K562 (cell line): ENCODE results near the gene CCR7. TPM values are rescaled to one million over a fixed set of nuclear protein-coding genes. Genes with fewer than 3 reads are reported as not detected.
A peak's percentile ranks its signal among the peaks of the same experiment; 100 is the strongest.

Experiments
- ATF7 ChIP-seq: fragments of 450-650 bp; IDR thresholded peaks from 2 replicates; pipeline ENCODE4 v1.7.1; 2014; ENCODE audit warnings: mild to moderate bottlenecking, moderate library complexity
- CSDE1 ChIP-seq, 2 experiments: fragments of 450-650 bp; IDR thresholded peaks; 2 replicates each; pipeline ENCODE4 v1.6.1; 2016; ENCODE audit warnings: mild to moderate bottlenecking in 1 of 2
- CTCF ChIP-seq, 3 experiments: IDR thresholded peaks in 2 of 3; conservative IDR thresholded peaks in 1 of 3; 2 replicates each; pipeline ENCODE4 v1.5.1; 2011 to 2012; ENCODE audit warnings: low read length in 3 of 3, mild to moderate bottlenecking in 3 of 3, control low read depth in 2 of 3, improper control_type of control experiment in 1 of 3, inconsistent platforms in 1 of 3, low read depth in 1 of 3, mixed read lengths in 1 of 3, moderate library complexity in 1 of 3; ENCODE audit not compliant: insufficient read depth in 2 of 3
- CTCFL ChIP-seq: IDR thresholded peaks from 2 replicates; pipeline ENCODE4 v1.6.1; 2011; ENCODE audit warnings: borderline replicate concordance, low read depth, mild to moderate bottlenecking, moderate library complexity, low read length; ENCODE audit not compliant: insufficient read depth, poor library complexity, severe bottlenecking
- DDX20 ChIP-seq: fragments of 450-650 bp; IDR thresholded peaks from 2 replicates; pipeline ENCODE4 v1.6.1; 2016; ENCODE audit warnings: missing genetic modification characterization, low read depth, mild to moderate bottlenecking, missing compliant biosample characterization, moderate library complexity
- ELF2 ChIP-seq: fragments of 250-450 bp; sonication (Bioruptor Pico); IDR thresholded peaks from 2 replicates; pipeline ENCODE4 v1.5.0; 2021; ENCODE audit warnings: mild to moderate bottlenecking
- EP300 ChIP-seq: IDR thresholded peaks from 2 replicates; pipeline ENCODE4 v1.6.1; 2012; ENCODE audit warnings: low read length, improper control_type of control experiment
- FOXA1 ChIP-seq: fragments of 450-650 bp; IDR thresholded peaks from 2 replicates; pipeline ENCODE4 v1.6.1; 2016; ENCODE audit warnings: mild to moderate bottlenecking, borderline replicate concordance
- FUS ChIP-seq: fragments of 200-400 bp; formaldehyde crosslinking; optimal IDR thresholded peaks from 2 replicates; pipeline ENCODE3; 2017; ENCODE audit warnings: low read depth, low read length
- GMEB1 ChIP-seq: fragments of 250-450 bp; sonication (Bioruptor Pico); IDR thresholded peaks from 2 replicates; pipeline ENCODE4 v1.4.0; 2020; ENCODE audit warnings: mild to moderate bottlenecking
- HNRNPLL ChIP-seq: fragments of 200-400 bp; formaldehyde crosslinking; IDR thresholded peaks from 2 replicates; pipeline ENCODE4 v1.6.1; 2017; ENCODE audit warnings: low read length, low read depth, mild to moderate bottlenecking; ENCODE audit not compliant: poor library complexity, severe bottlenecking
- MCM5 ChIP-seq: fragments of 450-650 bp; IDR thresholded peaks from 2 replicates; pipeline ENCODE4 v1.6.1; 2016; ENCODE audit warnings: low read depth
- NCOA1 ChIP-seq: fragments of 450-650 bp; IDR thresholded peaks from 2 replicates; pipeline ENCODE4 v1.6.1; 2016; ENCODE audit warnings: low read depth
- RAD21 ChIP-seq, 2 experiments: fragments of 250-450 bp in 1 of 2; fragments of 450-650 bp in 1 of 2; sonication (Bioruptor Pico) in 1 of 2; formaldehyde crosslinking in 1 of 2; IDR thresholded peaks in 1 of 2; conservative IDR thresholded peaks in 1 of 2; 2 replicates each; pipeline versions ENCODE4 v1.4.0 to v1.8.0; 2020 to 2022; ENCODE audit warnings: mild to moderate bottlenecking in 2 of 2, moderate library complexity in 1 of 2
- RBM15 ChIP-seq: fragments of 200-400 bp; formaldehyde crosslinking; IDR thresholded peaks from 2 replicates; pipeline ENCODE4 v1.6.1; 2018; ENCODE audit warnings: mild to moderate bottlenecking, low read length, moderate library complexity; ENCODE audit not compliant: insufficient read depth
- SIN3B ChIP-seq: fragments of 450-650 bp; IDR thresholded peaks from 2 replicates; pipeline ENCODE4 v1.6.1; 2017; ENCODE audit warnings: low read depth, mild to moderate bottlenecking, moderate library complexity
- XRCC3 ChIP-seq: fragments of 450-650 bp; IDR thresholded peaks from 2 replicates; pipeline ENCODE4 v1.6.1; 2017; ENCODE audit warnings: mild to moderate bottlenecking, moderate library complexity
- ZNF133 ChIP-seq: fragments of 250-450 bp; sonication (Bioruptor Pico); IDR thresholded peaks from 2 replicates; pipeline ENCODE4 v1.4.0; 2020; ENCODE audit warnings: mild to moderate bottlenecking
- ZNF174 ChIP-seq: fragments of 250-450 bp; sonication (Bioruptor Pico); IDR thresholded peaks from 2 replicates; pipeline ENCODE4 v1.4.0; 2020; ENCODE audit warnings: mild to moderate bottlenecking
- ZNF655 ChIP-seq: fragments of 250-450 bp; sonication (Bioruptor Pico); IDR thresholded peaks from 2 replicates; pipeline ENCODE4 v1.5.0; 2021
- ZNF740 ChIP-seq, 3 experiments: fragments of 200-800 bp in 1 of 3; sonication (Bioruptor generic) in 1 of 3; sonication (generic) in 1 of 3; formaldehyde crosslinking in 1 of 3; IDR thresholded peaks; 2 replicates each; pipeline versions ENCODE4 v1.6.1 to v1.8.0; 2016 to 2022; ENCODE audit warnings: mild to moderate bottlenecking in 2 of 3, missing compliant biosample characterization in 2 of 3, missing genetic modification characterization in 2 of 3, missing genetic modification reagents in 1 of 3
- polyA plus RNA-seq, 8 experiments: library from polyadenylated mRNA; depleted of rRNA in 4 of 8; stranded (reverse) in 5 of 8; unstranded in 3 of 8; fragments of >200 nt; fragmentation: Nextera tagmentation in 2 of 8; fragmentation: Illumina TruSeq in 1 of 8; extraction: Ambion mirVana in 2 of 8; extraction: Trizol in 1 of 8; gene quantifications; 2 replicates each; pipeline versions ENCODE4 v1.2.1 to v1.2.3, GENCODE V29; 2011 to 2014; ENCODE audit warnings: inconsistent platforms in 1 of 8, missing spikeins in 1 of 8
- total RNA-seq, 7 experiments: library from RNA; depleted of rRNA in 6 of 7; stranded (reverse); fragments of >200 nt in 6 of 7; fragmentation: Illumina TruSeq in 2 of 7; extraction: Trizol in 2 of 7; gene quantifications; 2 replicates each; pipeline versions ENCODE4 v1.2.1 to v1.2.3, GENCODE V29; 2011 to 2021; ENCODE audit warnings: low replicate concordance in 1 of 7

The CCR7 gene
- total and polyA plus RNA-seq, 9 of the 15 experiments (the other 6 are each of a cell fraction or from before 2014, with no cell fraction given) = 0.14 to 1.4 (median 0.56) TPM

- TF ChIP-seq GMEB1 (CRISPR knock-in tag) (no peak), RBM15 (no peak), SIN3B (no peak), FUS (no peak), ZNF740 (CRISPR knock-in tag; IDR thresholded peaks at IDR 0.05) (no peak), ZNF740 (tag; IDR thresholded peaks at IDR 0.05) (no peak), EP300 (peak; percentile 73; the same call in 1 of the 2 replicates), ZNF655 (CRISPR knock-in tag) (no peak), CTCFL (no peak), ZNF174 (no peak), XRCC3 (no peak), ELF2 (CRISPR knock-in tag) (no peak), DDX20 (tag) (no peak), RAD21 (CRISPR knock-in tag; conservative IDR thresholded peaks at IDR 0.05 in 1 of 2, IDR thresholded peaks at IDR 0.05 in 1 of 2) (no peak), CTCF (IDR thresholded peaks at IDR 0.05 in 2 of 3, conservative IDR thresholded peaks at IDR 0.05 in 1 of 3; ENCODE audit: insufficient read depth in 2 of 3, low read depth in 1 of 3, low read length in 3 of 3) (no peak), ATF7 (no peak), ZNF133 (CRISPR knock-in tag) (no peak), CSDE1 (IDR thresholded peaks at IDR 0.05) (no peak), NCOA1 (peak; percentile 62; the same call in 1 of the 2 replicates), FOXA1 (no peak), HNRNPLL (no peak), MCM5 (no peak)
Observed at GRCh38 chr17:40556884-40557414, 8.3 kb downstream of the CCR7 start (continued).
